ENCODE data around the gene MT1H.
"Not testable (repeated sequence)": the region's sequence is repeated elsewhere in the genome, so short reads cannot be mapped to it uniquely, and the experiment has no call there.

Gene MT1H

GRCh38 chr16:56672761-56673536, 3.3 kb downstream of the MT1H start:
- CTCF ChIA-PET: interaction anchor here (1.5 to 4.1 kb wide), 3 partner anchors 17 to 49 kb away, joined by 4 to 20 read pairs (median 7); no protein-coding TSS in a partner anchor
- TF ChIP-seq, protein P1, sequence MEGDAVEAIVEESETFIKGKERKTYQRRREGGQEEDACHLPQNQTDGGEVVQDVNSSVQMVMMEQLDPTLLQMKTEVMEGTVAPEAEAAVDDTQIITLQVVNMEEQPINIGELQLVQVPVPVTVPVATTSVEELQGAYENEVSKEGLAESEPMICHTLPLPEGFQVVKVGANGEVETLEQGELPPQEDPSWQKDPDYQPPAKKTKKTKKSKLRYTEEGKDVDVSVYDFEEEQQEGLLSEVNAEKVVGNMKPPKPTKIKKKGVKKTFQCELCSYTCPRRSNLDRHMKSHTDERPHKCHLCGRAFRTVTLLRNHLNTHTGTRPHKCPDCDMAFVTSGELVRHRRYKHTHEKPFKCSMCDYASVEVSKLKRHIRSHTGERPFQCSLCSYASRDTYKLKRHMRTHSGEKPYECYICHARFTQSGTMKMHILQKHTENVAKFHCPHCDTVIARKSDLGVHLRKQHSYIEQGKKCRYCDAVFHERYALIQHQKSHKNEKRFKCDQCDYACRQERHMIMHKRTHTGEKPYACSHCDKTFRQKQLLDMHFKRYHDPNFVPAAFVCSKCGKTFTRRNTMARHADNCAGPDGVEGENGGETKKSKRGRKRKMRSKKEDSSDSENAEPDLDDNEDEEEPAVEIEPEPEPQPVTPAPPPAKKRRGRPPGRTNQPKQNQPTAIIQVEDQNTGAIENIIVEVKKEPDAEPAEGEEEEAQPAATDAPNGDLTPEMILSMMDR (IDR thresholded peaks at IDR 0.05; ENCODE audit: control extremely low read depth, extremely low read depth, low read depth, missing control alignments): no peak
- POLR2A ChIA-PET: no interaction called here
- no peak for DNase-seq (ENCODE audit: extremely low spot score)

GRCh38 chr16:56673921-56674320, 4.3 kb downstream of the MT1H start:
- no peak for DNase-seq (ENCODE audit: extremely low spot score)
- POLR2A ChIA-PET: no interaction called here
- TF ChIP-seq, protein P1 (IDR thresholded peaks at IDR 0.05; ENCODE audit: control extremely low read depth, extremely low read depth, low read depth, missing control alignments): peak; percentile 50
- CTCF ChIA-PET: interaction anchor here (1.2 to 4.1 kb wide), 4 partner anchors 16 to 98 kb away, joined by 3 to 20 read pairs (median 6); no protein-coding TSS in a partner anchor

DNA sequence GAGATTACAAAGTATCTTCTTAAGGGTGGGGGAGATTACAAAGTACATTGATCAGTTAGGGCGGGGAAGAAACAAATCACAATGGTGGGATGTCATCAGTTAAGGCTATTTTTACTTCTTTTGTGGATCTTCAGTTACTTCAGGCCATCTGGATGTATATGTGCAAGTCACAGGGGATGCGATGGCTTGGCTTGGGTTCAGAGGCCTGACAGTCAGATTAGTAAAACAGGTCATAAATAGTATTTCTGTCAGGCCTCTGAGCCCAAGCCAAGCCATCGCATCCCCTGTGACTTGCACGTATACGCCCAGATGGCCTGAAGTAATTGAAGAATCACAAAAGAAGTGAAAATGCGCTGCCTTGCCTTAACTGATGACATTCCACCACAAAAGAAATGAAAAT, 5.0 kb downstream of the MT1H start:
- DNase-seq (ENCODE audit: extremely low spot score); POLR2A ChIA-PET: not testable (repeated sequence)
- CTCF ChIA-PET: interaction anchor here (1.2 to 4.1 kb wide), 3 partner anchors 27 to 98 kb away, joined by 3 to 20 read pairs (median 4); no protein-coding TSS in a partner anchor

DNA sequence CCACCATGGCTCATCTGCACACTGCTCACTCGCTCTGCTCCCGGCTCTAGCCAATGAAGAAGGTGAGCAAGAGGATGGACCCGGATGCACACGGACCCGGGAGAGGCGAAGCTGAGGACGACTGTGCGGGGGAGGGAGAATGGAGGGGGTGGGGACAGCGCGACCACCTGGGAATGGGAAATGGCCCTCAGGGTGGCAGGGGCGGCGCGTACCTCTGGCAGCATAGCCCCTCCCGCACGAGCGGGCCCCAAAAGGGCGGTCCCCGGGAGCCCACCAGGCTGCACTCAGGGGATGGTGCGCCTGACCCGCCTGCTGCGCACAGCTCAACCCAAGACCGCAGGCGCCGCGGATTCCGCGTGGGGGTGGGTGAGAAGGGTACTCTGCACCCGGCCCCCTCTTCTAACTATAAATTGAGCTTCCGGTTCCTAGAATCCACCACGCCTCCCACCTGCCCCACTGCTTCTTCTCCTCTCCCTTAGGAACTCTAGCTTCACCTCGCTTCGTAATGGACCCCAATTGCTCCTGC, 6.1 kb downstream of the MT1H start:
- ChIA-PET CTCF (interaction anchor here (1.1 to 2.2 kb wide), 2 partner anchors 20 to 26 kb away, joined by 5 to 14 read pairs; no protein-coding TSS in a partner anchor), POLR2A (no interaction called here)
- TF ChIP-seq, protein P1 (IDR thresholded peaks at IDR 0.05; ENCODE audit: control extremely low read depth, extremely low read depth, low read depth, missing control alignments): no peak
- no peak for DNase-seq (ENCODE audit: extremely low spot score)

DNA sequence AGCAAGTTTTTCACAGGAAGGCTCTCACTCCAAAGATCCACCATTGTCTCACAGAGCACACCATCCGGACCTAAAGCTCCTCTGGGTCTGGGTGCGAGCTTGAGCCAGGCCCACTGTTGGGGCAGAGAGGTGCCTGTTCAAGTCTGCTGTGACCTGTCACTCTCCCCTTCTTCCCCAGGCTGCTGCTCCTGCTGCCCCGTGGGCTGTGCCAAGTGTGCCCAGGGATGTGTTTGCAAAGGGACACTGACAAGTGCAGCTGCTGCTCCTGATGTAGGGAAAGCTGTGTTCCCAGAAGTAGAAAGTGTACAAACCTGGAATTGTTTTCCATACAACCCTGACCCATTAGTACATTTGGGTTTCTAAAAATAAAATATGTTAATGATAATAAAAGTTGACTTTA, 7.9 kb downstream of the MT1H start:
- POLR2A ChIA-PET: no interaction called here
- CTCF ChIA-PET: interaction anchor here (1.9 to 2.3 kb wide), 3 partner anchors 10 to 101 kb away, joined by 6 to 14 read pairs (median 7); partner anchors contain the start of gene MT1G
- TF ChIP-seq, protein P1 (IDR thresholded peaks at IDR 0.05; ENCODE audit: control extremely low read depth, extremely low read depth, low read depth, missing control alignments): no peak

DNA sequence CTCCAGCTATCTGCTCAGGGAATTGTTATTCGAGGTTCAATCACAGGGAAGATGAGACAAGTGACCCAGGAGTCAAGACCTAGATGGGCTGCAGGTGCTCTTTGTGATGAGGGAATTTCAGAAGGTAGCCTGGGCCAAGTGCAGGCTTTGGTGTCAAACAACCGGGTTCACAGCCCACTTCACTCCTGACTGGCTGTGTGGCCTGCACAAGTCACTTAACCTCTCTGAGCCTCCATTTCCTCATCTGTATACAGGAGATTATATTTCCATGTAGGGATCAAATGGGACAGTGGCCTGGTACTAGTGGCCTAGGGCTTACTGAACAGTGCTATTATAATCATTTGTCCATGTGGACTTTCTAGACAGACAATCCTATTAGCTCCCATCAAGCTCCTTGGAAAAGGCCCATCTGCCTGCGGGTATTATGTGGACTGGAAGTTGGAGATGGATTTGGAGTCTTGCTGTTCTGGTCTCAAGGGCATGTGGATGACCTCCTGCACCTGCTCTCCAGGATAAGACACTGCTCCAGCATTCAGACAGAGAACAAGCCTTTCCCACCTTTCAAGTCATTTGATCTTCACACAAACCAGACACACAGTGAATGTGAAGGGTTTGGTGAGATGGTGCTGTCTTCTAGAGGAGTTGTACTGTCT, 9.6 kb downstream of the MT1H start:
- ChIA-PET POLR2A (no interaction called here), CTCF (interaction anchor here (0.9 to 2.3 kb wide), 5 partner anchors 12 to 87 kb away, joined by 3 to 9 read pairs (median 4); partner anchors contain the start of genes MT1E and MT1G)
- TF ChIP-seq, protein P1 (IDR thresholded peaks at IDR 0.05; ENCODE audit: control extremely low read depth, extremely low read depth, low read depth, missing control alignments): no peak
- no peak for DNase-seq (ENCODE audit: extremely low spot score)

More for the DNA sequence above, 7.9 kb downstream of the MT1H start:
- no peak for DNase-seq (ENCODE audit: extremely low spot score)

Data from GM10248 (cell line).